Large intestine (tissue), 3 donors: ENCODE measurements around the gene CLEC1A. TPM values are rescaled to one million over a fixed set of nuclear protein-coding genes. Genes with fewer than 3 reads are reported as not detected.
A peak's percentile ranks its signal among the peaks of the same experiment; 100 is the strongest.

Experiments
- DNase-seq, 2 donors: peaks; one replicate each; pipeline versions ENCODE4 v3.0.0 to v3.0.0-alpha.2; 2013
- H3K27ac ChIP-seq: one replicate; pipeline ENCODE4 v1.5.1; 2013; ENCODE audit warnings: low read length
- H3K27me3 ChIP-seq: 2 replicates; pipeline ENCODE4 v1.6.1; 2013; ENCODE audit warnings: low read length; ENCODE audit not compliant: control insufficient read depth, insufficient read depth
- H3K36me3 ChIP-seq: 2 replicates; pipeline ENCODE4 v1.6.1; 2013; ENCODE audit warnings: low read length; ENCODE audit not compliant: control insufficient read depth, insufficient read depth
- H3K4me1 ChIP-seq: one replicate; pipeline ENCODE4 v1.6.1; 2013; ENCODE audit warnings: low read length; ENCODE audit not compliant: control insufficient read depth, insufficient read depth
- H3K4me3 ChIP-seq: one replicate; pipeline ENCODE4 v1.5.1; 2013; ENCODE audit warnings: low read length
- H3K9me3 ChIP-seq: one replicate; pipeline ENCODE4 v1.6.1; 2013; ENCODE audit warnings: mild to moderate bottlenecking, low read depth, low read length, moderate library complexity; ENCODE audit not compliant: control insufficient read depth
- WGBS: methylation state at CpG from one replicate; pipeline ENCODE4 v1.1.5; 2013; ENCODE audit warnings: low lambda C conversion rate; ENCODE audit not compliant: insufficient coverage; 5-methylcytosine and 5-hydroxymethylcytosine counted together
- polyA plus RNA-seq: library from polyadenylated mRNA; unstranded; fragments of 120-200 nt; gene quantifications from one replicate; pipeline ENCODE4 v1.2.1, GENCODE V29; 2013

The CLEC1A gene
- polyA plus RNA-seq, 1 donor = 2.5 TPM

- DNase-seq = no peak
- no peak overlapping the region for H3K4me3 ChIP-seq
- H3K27me3 ChIP-seq = no peaks in the 10 kb centered on the region
- no peaks in the 10 kb centered on the region for H3K9me3 ChIP-seq
- WGBS = no CpG with 5 or more reads among the region's 1 CpG
- no peaks in the 10 kb centered on the region for H3K36me3 ChIP-seq
- no peak overlapping the region for H3K27ac ChIP-seq
- H3K4me1 ChIP-seq = no peaks in the 10 kb centered on the region
Measured at GRCh38 chr12:10101648-10102220, 2.9 kb upstream of the CLEC1A start.

- Histone ChIP-seq H3K27me3 (no peaks in the 10 kb centered on the region), H3K4me3 (no peak overlapping the region), H3K36me3 (no peaks in the 10 kb centered on the region), H3K27ac (peak overlapping the region; percentile 17), H3K4me1 (no peaks in the 10 kb centered on the region), H3K9me3 (no peaks in the 10 kb centered on the region)
- DNase-seq = no peak
- no CpG with 5 or more reads among the region's 5 CpGs for WGBS
Measured at GRCh38 chr12:10101042-10101579, 2.3 kb upstream of the CLEC1A start.

- Histone ChIP-seq H3K27me3 (no peaks in the 10 kb centered on the region), H3K4me1 (no peaks in the 10 kb centered on the region), H3K27ac (no peak overlapping the region), H3K36me3 (no peaks in the 10 kb centered on the region), H3K9me3 (no peaks in the 10 kb centered on the region), H3K4me3 (no peak overlapping the region)
- no peak for DNase-seq
- 92% methylated on average over 2 of the region's 3 CpGs for WGBS
Measured at GRCh38 chr12:10097521-10097920, 1.3 kb downstream of the CLEC1A start.

DNA sequence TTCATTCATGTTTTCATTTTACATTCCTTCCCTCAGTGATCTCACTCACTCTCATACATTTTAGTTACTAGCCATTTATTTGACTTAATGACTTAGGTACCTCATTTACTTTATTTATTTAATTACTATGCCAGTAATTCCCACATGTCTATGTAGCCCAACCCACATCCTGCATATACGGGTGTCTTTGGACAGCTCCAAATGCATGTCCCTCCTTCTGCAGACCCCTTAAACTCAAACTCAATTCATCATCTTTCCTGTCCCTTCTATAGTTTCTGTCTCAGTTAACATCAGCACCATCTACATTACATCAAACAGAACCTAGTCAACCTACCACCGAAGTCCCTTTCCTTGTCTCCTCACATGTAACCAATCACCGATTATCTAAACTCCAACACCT, 2.8 kb downstream of the CLEC1A start:
- no peaks in the 10 kb centered on the region for H3K9me3 ChIP-seq
- 100% methylated on average over 2 of the region's 3 CpGs for WGBS
- no peak overlapping the region for H3K27ac ChIP-seq
- H3K36me3 ChIP-seq = no peaks in the 10 kb centered on the region
- DNase-seq = no peak
- H3K4me1 ChIP-seq = no peaks in the 10 kb centered on the region
- H3K4me3 ChIP-seq = no peak overlapping the region
- H3K27me3 ChIP-seq = no peaks in the 10 kb centered on the region

DNA sequence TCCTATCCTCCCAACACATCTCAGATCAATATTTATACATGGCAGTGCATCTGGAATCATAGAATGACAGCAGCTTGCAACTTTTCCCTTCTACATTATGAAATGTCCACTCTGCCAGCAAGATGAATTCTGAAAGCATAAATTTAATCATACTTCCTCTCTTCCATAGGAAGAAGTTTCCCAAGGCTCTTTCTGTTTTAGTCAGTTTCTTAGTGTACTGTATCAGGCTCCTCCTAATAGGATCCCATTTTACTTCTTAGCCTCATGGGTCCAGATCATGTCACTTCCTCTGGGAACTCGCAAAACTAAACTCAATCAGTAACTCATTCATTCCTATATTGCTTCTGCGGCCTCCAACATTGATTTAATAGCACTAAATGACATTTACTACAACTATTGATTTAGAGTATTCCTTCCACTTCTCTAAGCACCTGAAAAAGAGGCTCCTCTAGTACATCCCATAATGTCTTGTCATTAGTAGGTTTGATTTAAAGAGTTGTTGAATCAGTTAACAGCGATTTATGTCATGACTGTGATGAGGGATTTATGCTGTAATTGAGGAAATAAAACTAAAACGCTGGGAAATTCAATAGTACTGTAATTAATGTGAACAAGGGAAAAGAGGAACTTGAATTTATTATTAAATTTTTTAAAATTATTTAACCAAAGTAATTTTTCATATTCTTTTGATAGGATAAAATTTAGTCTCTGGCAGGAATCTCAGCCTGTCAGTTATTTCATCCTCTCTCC, 4.0 kb downstream of the CLEC1A start:
- H3K4me1 ChIP-seq = no peaks in the 10 kb centered on the region
- no peak overlapping the region for H3K4me3 ChIP-seq
- H3K36me3 ChIP-seq = no peaks in the 10 kb centered on the region
- no peak overlapping the region for H3K27ac ChIP-seq
- 94% methylated on average over 2 of the region's 4 CpGs for WGBS
- no peaks in the 10 kb centered on the region for H3K9me3 ChIP-seq
- peaks cover 3% of the 10 kb centered on the region for H3K27me3 ChIP-seq
- no peak for DNase-seq

DNA sequence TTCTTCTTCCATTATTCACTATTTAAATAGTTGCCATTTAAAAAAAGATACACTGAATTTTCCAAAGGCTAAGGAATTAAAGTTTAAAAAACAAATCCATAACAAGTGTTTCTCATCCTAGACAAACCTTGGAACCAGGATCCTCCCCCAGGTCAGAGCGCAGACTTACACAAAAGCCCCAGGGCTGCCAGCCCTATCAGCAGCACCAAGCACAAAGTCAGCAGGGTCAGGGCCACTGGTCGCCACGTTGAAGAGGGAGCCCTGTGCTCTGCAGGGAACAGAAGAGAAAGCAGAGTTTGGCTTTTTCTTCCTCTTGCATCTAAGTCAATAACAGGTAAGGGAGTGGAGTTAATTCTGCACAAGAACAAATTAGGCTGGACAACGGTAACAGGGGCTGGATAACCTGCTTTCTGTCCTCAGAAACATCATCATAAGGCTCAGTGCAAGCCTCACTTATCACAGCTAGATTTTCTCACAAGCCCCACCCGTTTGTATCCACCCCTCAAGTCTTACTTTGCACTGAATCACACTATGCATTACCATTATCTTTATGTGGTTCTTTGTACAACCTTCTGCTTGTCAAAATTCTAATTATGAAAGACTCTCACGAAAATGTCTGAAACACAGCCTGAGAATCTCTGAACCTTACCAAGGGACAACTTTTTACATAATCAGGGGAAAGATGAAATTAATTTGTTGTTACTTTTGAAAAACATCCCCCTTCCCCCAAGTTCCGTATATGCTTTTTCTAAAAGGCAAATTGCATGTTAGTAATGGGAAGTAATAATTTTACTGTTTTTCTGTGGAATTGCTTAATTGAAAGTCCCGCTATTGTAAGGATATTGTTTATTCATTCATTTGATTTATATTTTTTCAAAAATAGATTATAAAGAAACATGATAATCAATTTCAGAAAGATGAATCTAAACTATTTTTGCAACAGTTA, 9.6 kb downstream of the CLEC1A start:
- Histone ChIP-seq H3K9me3 (no peaks in the 10 kb centered on the region), H3K4me1 (no peaks in the 10 kb centered on the region), H3K27me3 (peaks cover 3% of the 10 kb centered on the region), H3K27ac (no peak overlapping the region), H3K4me3 (no peak overlapping the region), H3K36me3 (no peaks in the 10 kb centered on the region)
- 83% methylated on average over 3 of the region's 8 CpGs for WGBS
- DNase-seq = no peak

GRCh38 chr12:10088031-10088430, 10.8 kb downstream of the CLEC1A start:
- Histone ChIP-seq H3K4me3 (no peak overlapping the region), H3K27me3 (peaks cover 3% of the 10 kb centered on the region), H3K36me3 (no peaks in the 10 kb centered on the region), H3K9me3 (no peaks in the 10 kb centered on the region), H3K27ac (no peak overlapping the region), H3K4me1 (no peaks in the 10 kb centered on the region)
- no peak for DNase-seq

- no peak for DNase-seq
- Histone ChIP-seq H3K9me3 (no peaks in the 10 kb centered on the region), H3K27ac (no peak overlapping the region), H3K4me3 (no peak overlapping the region), H3K4me1 (no peaks in the 10 kb centered on the region), H3K36me3 (no peaks in the 10 kb centered on the region), H3K27me3 (peaks cover 3% of the 10 kb centered on the region)
- 95% methylated on average over 3 of the region's 3 CpGs for WGBS
Measured at GRCh38 chr12:10086387-10086786, 12.4 kb downstream of the CLEC1A start.

DNA sequence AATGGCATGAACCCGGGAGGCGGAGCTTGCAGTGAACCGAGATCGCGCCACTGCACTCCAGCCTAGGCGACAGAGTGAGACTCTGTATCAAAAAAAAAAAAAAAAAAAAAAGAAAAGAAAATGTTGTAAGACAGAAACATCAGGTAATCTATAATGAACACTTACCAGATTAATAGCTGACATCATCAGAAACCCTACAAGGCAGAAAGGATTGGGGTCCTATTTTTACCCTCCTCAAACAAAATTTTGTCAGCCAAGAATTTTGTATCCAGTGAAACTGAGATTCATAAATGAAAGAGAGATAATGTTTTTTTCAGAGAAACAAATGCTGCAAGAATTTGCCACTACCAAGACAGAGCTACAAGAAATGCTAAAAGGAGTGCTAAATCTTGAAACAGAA, 14.1 kb downstream of the CLEC1A start:
- no peaks in the 10 kb centered on the region for H3K9me3 ChIP-seq
- no peaks in the 10 kb centered on the region for H3K36me3 ChIP-seq
- no peaks in the 10 kb centered on the region for H3K4me1 ChIP-seq
- no peak overlapping the region for H3K27ac ChIP-seq
- no peak overlapping the region for H3K4me3 ChIP-seq
- no peaks in the 10 kb centered on the region for H3K27me3 ChIP-seq
- WGBS = no CpG with 5 or more reads among the region's 6 CpGs
- DNase-seq = no peak

GRCh38 chr12:10082117-10082874, 16.5 kb downstream of the CLEC1A start:
- no CpG with 5 or more reads among the region's 5 CpGs for WGBS
- Histone ChIP-seq H3K9me3 (no peaks in the 10 kb centered on the region), H3K4me1 (no peaks in the 10 kb centered on the region), H3K4me3 (no peak overlapping the region), H3K27me3 (no peaks in the 10 kb centered on the region), H3K27ac (no peak overlapping the region), H3K36me3 (no peaks in the 10 kb centered on the region)
- DNase-seq = no peak
